Activated CD4-positive, alpha-beta T cell treated with anti-CD3 and anti-CD28 coated beads for 4 hours (primary cell): ENCODE results near the gene SMTN.
"Not testable (repeated sequence)": the region's sequence is repeated elsewhere in the genome, so short reads cannot be mapped to it uniquely, and the experiment has no call there.

Experiments
- DNase-seq, 2 donors: peaks; one replicate each; pipeline ENCODE4 v3.0.0-alpha.2; 2020

Gene SMTN

GRCh38 chr22:31073545-31074145, 7.5 kb upstream of the SMTN start:
- DNase-seq: not testable (repeated sequence)

- DNase-seq: no peak
These were observed 5.2 kb upstream of the SMTN start for GRCh38 chr22:31075961-31076360.

GRCh38 chr22:31077681-31078080, 3.4 kb upstream of the SMTN start:
- DNase-seq: no peak

- DNase-seq: not testable (repeated sequence)
These were observed 2.7 kb upstream of the SMTN start for GRCh38 chr22:31078389-31078788.

GRCh38 chr22:31079095-31079642, 1.9 kb upstream of the SMTN start:
- DNase-seq: no peak

- DNase-seq: no peak
These were observed 812 bp upstream of the SMTN start for GRCh38 chr22:31080164-31080847.

GRCh38 chr22:31081963-31082605, 966 bp downstream of the SMTN start:
- DNase-seq: no peak

GRCh38 chr22:31082606-31083376, 1.7 kb downstream of the SMTN start:
- DNase-seq: peak; percentile 59 to 66

- DNase-seq: no peak
These were observed 2.3 kb downstream of the SMTN start for GRCh38 chr22:31083377-31083768.

GRCh38 chr22:31083923-31084810, 3.0 kb downstream of the SMTN start:
- DNase-seq: peak in 1 of 2 donors; percentile 19

GRCh38 chr22:31084811-31085492, 3.8 kb downstream of the SMTN start:
- DNase-seq: peak; percentile 84 to 90

GRCh38 chr22:31085493-31085824, 4.3 kb downstream of the SMTN start:
- DNase-seq: no peak

- DNase-seq: no peak
These were observed 4.8 kb downstream of the SMTN start for GRCh38 chr22:31085928-31086327.

GRCh38 chr22:31086703-31087330, 5.7 kb downstream of the SMTN start:
- DNase-seq: no peak

- no peak for DNase-seq
These were observed 6.7 kb downstream of the SMTN start for GRCh38 chr22:31087744-31088215.

- DNase-seq: no peak
These were observed 7.3 kb downstream of the SMTN start for GRCh38 chr22:31088233-31088986.

GRCh38 chr22:31089160-31090100, 8.3 kb downstream of the SMTN start:
- DNase-seq: peak in 1 of 2 donors; percentile 29

- no peak for DNase-seq
These were observed 9.3 kb downstream of the SMTN start for GRCh38 chr22:31090217-31091085.
